H1 (cell line): ENCODE measurements around the gene CHD1L. TPM values are rescaled to one million over a fixed set of nuclear protein-coding genes. Genes with fewer than 3 reads are reported as not detected.

Experiments
- JUND ChIP-seq: IDR thresholded peaks from 2 replicates; pipeline ENCODE4 v1.6.1; 2011; ENCODE audit warnings: mild to moderate bottlenecking, improper control_type of control experiment, low read length
- MAFK ChIP-seq: IDR thresholded peaks from 2 replicates; pipeline ENCODE4 v1.6.1; 2012; ENCODE audit warnings: low read depth, mild to moderate bottlenecking, improper control_type of control experiment, low read length
- SIX5 ChIP-seq: IDR thresholded peaks from 2 replicates; pipeline ENCODE4 v1.6.1; 2011; ENCODE audit warnings: mild to moderate bottlenecking, low read depth, low read length
- TAF1 ChIP-seq: IDR thresholded peaks from 2 replicates; pipeline ENCODE4 v1.6.1; 2011; ENCODE audit warnings: mild to moderate bottlenecking, low read depth, low read length
- polyA plus RNA-seq, 7 experiments: library from polyadenylated mRNA; depleted of rRNA in 3 of 7; stranded (reverse) in 5 of 7; unstranded in 2 of 7; fragments of >200 nt in 5 of 7; fragments of 200-250 nt in 2 of 7; gene quantifications; 1 replicate in 5 of 7; 2 replicates in 1 of 7; 4 replicates in 1 of 7; pipeline versions ENCODE4 v1.2.1 to v1.2.3, GENCODE V29; 2011 to 2013; ENCODE audit warnings: missing spikeins in 2 of 7, mixed read lengths in 2 of 7
- total RNA-seq: library from RNA; stranded (reverse); fragmentation: NEBNext Ultra II Directional; extraction: Animal tissue kit (Norgen Biotek cat#: 25700); gene quantifications from 2 replicates; pipeline ENCODE4 v1.2.1, GENCODE V29; 2021

Gene CHD1L
- total and polyA plus RNA-seq, 2 of the 8 experiments (the other 6 are each of a cell fraction or from before 2014, with no cell fraction given): 20.2 to 51.2 TPM

- TF ChIP-seq SIX5 (no peak), JUND (peak; percentile 82), MAFK (no peak), TAF1 (no peak)
These were observed 94.7 kb downstream of the CHD1L start (continued) for GRCh38 chr1:147337040-147337630.
